ENCODE data around the gene EVC2.
"Not testable (repeated sequence)": the region's sequence is repeated elsewhere in the genome, so short reads cannot be mapped to it uniquely, and the experiment has no call there.

Gene EVC2

DNA sequence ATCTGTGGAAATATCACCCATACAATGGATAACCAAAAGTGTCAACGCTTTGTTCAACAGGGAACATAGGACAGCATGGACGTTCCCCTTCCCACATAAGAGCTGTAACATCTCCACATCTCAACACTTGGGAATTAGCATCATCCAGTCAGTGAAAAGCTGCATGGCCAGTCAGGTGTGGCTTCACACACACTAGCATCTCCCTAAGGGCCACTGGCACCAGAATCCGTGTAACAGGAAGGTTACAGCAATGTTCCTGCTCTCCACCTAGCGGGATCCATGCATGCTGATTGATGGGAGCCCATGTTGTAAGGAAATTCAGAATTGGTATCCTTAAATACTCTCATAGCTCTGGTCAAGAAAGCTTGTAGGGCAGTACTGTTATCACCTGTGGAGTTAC, 78.8 kb downstream of the EVC2 start:
- no peak for DNase-seq (ENCODE audit: low read depth)

DNA sequence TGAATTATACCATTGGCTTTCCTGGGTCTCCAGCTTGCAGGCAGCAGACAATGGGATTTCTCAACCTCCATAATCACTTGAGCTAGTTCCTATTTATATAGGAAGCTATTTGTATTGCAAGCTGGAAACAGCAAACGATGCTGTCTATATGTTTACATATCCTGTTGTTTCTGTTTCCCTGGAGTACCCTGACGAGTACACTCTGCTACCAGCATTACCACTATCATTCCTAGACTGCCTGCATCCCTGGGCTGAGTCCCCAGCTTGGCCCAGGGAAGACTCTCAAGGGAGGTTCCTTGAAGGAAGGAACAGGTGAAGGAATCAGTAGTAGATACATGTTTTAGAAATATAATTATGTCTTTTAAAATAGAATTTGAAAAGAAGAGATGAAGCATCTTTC, 81.4 kb downstream of the EVC2 start:
- no peak for DNase-seq (ENCODE audit: low read depth)

DNA sequence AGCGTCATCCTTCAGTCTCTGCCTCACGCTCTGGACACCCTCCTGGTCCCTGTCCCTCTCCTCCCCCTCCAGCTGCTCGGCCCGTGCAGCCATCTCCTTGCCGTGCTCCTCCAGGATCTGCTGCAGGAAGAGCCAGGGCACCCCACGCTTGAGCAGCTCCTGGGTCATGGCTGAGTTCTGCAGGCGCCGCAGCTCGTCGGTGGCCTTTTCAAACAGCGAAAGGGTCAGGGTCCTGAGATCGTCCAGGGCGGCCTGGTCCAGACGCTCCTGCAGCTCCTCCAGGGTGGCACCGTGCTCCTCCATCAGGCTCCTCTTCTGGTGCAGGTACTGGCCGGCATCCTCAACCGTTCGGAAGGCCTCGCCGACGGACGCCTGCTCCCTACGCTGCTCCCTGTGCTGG, 85.8 kb downstream of the EVC2 start:
- DNase-seq (ENCODE audit: low read depth): no peak

DNA sequence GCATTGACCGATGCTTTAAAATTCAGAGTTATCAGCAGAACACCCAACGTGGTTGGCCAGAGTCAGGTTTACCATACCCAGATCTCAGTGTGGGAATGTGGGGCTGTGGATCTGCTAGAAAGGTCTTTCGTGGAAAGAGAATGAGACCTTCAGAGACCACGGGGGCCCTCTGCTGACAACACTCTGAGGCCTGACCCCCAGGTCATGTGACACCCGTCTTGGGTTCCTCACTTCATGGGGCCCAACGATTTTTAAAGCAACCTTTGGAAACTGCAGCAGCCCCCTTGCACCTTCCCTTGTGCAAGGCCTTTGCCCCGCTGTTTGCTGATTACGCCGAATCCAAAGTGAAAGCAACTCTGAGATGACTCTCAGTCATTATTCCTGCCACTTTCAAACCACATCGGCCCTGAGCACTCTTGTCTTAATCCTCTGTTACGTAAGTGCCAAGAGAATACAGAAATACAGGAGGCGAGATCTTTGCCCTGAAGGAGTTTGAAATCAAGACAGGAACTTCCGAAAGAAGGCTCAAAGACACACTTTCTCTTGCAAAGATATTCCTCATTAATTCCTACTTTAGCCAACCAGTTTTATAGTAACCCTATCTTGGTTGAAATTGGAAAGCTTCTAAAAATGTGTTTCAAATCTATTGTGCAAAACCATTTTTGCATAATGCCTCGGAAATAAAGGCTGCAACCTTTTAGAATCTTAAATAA, 88.3 kb downstream of the EVC2 start:
- DNase-seq (ENCODE audit: low read depth): no peak

DNA sequence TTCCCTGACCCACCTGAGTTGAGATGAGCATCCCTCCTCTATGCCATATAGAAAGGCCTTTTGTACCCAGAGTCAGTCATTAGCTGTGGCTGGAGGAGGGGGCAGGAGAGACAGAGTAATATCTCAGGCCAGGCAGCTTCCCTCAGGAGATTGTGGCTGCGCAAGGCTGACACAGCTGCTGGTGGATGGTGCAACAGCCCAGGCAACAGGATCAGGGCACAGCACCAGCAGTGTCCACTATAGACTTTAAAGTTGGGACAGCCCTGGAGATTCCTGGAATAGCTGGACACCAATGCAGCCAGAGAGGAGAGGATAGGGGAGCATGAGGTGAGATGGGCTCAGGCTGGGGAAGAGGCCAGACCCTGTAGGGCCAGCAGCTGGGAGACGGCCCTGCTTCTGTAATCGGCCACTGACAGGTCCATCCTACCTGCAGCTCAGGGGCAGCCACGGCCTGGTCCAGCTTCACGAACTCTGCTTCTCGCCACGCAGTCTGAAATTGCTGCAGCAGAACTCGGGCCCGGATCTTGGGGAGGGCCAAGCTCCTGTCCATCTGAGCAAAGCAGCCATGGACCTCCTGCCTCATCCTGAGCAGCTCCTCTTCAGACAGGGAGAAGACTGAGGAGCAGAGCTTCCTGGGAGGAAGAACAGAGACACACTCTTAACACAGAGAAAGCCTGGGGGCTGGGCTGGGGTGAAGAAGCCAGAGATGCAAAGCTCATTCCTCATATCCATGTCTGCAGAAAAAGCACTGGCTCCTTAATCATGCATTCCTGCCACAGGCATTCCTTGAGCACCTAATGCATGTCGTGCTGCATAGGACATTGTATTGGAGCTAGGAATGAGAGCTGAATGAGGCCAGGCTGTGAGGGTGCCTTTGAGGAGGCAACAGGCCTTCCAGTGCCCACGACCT, 90.1 kb downstream of the EVC2 start:
- DNase-seq (ENCODE audit: low read depth): no peak

DNA sequence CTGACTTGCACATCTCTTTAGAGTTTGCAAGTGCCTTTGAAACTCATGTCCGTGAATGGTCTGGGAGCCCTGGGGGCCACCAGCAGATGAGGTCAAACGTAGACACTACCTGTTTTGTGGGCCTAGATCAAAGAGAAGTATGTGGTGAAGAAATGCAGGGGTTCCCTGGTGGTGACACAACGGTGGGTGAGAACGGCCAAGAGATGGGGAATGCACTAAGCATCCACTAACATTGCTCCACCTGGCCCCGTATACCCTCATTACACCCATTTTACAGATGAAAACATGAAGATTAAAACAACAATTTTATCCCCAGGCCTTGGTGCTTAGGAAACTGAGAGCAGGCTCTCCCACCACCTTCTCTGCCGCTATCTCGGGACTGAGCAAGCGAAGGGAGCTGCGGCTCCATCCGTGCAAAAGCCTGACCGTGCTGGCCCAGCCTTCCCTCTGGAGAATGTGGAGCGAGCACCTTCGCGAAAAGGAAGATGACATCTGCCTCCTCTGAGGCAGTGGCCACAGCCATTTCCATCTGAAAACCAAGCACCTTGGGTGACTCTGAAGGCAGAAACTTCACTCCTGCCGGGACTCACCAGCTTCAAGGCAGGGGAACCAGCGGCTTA, 91.9 kb downstream of the EVC2 start:
- no peak for DNase-seq (ENCODE audit: low read depth)

DNA sequence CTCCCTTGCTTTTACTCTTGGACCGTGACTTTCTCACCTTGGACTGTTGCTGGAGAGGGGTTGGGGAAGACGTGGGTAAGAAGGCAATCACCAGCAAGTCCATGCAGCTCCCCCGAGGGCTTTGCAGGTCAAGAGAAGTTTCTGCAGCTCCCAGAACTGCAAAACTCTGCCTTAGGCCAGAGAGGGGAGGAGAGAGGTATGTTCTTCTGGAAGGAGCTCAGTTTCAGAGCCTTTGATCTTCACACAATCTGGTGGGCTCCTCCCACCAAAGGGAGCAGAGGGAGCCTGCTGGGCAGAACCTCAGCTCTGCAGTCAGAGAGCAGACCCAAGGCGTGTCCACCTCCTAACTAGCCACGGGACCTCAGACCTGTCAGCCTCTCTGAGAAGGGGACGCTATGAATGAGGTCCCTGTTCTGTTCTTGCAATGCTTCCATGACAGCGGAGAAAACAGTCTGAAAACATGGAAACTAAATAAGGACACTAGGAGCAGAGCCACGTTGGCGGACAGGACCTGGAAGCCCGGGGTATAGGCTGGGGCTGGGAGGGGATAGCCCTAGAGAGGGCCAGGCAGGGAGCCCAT, 92.8 kb downstream of the EVC2 start:
- DNase-seq (ENCODE audit: low read depth): no peak

DNA sequence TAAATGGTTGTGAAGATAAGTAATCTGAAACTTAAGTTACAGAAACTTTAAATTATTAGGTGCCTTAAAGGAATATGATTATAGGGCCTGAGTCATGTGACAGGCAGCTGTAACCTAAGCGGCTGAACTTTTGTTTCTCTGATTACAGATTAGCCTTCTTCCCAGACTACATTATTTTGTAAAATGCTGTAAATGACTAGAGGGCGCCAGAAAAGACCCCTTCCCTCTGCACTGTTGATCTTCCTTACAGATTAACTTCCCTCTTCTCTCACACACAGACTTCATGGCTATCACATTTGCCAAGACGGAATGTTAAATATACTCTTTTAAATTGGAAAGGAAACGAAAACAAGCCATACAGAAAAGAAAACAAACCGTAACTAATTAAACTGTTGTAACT, 96.6 kb downstream of the EVC2 start:
- no peak for DNase-seq (ENCODE audit: low read depth)

DNA sequence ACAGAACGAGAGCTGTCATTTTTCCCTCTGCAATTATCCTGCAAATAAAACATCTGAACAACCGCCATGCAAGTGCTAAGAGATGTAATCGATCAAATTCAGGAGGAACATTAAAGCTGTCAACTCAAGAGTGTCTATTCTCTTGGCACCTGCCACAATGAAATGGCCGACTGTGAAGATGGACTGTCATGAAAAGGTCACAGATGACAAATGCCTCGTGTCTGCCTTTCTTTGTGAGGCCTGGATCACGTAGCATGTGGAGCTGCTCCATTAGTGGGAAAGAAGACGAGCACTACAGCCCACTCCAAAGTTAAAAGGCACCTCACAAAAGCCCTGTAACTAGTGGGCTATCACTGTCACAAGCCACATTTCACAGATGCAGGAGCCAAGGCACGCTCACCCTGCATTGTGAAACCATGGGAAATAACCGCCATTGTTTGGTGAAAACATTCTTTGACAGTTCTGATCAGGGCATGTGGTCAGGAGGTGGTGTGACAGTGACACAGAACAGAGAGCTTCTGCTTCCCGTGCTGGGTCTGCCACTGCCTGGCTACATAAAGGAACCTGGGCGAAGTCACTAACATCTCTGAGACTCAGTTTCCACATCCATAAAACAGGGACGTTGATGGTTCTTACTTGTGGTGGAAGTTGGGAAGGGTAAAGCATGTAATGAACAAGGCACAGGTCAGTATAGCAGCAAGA, 98.9 kb downstream of the EVC2 start:
- DNase-seq (ENCODE audit: low read depth): no peak

DNA sequence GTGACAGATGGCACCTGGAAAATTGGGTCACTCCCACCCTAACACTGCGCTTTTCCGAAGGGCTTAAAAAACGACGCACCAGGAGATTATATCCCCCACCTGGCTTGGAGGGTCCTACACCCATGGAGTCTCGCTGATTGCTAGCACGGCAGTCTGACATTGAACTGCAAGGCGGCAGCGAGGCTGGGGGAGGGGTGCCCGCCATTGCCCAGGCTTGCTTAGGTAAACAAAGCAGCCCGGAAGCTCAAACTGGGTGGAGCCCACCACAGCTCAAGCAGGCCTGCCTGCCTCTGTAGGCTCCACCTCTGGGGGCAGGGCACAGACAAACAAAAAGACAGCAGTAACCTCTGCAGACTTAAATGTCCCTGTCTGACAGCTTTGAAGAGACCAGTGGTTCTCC, 114.5 kb downstream of the EVC2 start:
- not testable (repeated sequence) for DNase-seq (ENCODE audit: low read depth)

DNA sequence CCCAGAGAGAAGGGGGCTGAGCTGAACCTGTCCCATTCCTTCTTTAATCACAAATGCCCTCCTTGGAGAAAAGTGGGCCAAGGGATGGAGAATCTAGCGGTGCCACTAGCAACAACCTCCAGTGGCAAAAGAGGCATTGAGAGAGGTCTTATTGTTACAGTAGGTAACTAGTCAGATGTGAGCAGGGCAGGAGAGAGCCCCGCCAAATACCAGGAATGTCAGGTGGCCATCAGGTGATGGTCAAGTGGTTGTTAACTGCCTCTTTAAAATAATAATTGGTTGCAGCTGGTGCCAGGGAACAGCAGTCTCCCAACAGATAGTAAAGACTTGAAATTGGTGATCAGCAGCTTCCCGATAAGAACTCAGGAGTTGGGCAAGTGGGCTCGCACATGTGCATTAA, 116.1 kb downstream of the EVC2 start:
- DNase-seq (ENCODE audit: low read depth): no peak

DNA sequence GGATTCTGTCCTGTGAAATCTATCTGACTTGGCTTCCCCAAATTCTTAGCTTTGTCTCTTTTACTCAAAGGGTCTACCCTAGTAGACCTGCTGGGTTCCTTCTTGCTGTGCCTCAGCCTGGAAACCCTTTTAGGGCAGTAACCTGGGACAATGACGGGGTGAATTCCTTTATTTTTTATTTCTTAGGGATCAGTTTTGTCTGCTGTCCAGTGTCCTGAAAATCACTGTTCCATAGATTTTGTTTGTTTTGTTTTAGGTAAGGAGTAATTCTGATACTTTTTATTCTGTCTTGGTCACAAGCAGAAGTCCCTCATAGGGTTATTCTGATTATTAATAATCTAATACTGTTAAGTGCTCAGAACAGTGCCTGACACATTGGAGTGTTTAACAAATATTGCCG, 118.9 kb downstream of the EVC2 start:
- no peak for DNase-seq (ENCODE audit: low read depth)

DNA sequence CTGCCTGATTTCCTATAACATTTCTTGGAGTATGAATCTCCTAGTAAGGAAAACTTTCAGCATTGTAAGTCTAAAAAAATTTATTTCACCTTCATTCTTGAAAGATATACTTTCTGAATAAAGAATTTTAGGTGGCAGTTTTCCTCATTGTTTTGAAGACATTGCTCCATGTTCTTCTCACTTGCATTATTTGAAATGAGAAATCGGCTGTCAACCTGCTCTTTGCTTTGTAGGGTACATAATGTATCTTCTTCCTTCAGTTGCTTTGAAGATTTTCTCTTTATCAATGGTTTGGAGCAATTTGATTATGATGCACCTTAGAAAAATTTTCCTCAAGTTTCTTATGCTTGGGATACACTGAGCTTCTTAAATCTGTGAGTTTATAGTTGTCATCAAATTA, 120.3 kb downstream of the EVC2 start:
- no peak for DNase-seq (ENCODE audit: low read depth)

DNA sequence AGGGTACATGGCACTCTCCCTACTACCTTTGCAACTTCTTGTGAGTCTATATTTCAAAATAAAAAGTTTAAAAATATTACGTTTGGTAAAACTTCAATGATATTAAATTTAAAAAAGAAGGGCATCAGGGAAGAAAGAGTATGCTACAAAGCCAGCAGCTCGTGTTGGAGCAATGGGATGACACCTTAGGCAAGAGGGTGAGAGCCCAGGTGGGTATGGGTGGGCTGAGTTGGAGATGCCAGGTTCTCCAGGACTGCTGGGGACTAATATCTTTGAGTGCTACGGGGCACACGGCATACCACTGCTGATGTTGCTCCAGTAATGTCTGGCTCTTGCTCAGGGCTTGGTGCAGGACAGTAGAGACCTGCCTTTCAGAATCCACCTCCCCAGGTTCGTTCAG, 132.4 kb downstream of the EVC2 start:
- DNase-seq (ENCODE audit: low read depth): no peak

DNA sequence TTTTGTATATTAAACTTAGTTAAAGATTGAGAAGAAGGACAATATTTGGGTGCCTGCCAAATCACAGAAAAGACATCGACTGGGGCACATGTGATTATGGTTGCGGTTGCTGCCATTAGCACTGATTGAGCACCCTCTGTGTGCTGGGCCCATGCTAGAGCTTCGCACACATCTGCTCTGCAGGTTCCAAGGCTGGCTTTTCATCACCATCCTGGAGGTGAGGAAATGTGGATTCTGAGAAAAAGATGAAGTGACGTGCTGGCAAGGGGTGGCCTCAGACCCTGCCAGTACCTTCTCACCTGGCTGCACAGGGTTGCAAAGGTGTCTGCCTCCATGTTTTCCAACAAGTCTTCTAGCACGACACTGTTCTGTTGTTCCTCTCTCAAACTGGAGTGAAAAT, 134.0 kb downstream of the EVC2 start:
- no peak for DNase-seq (ENCODE audit: low read depth)

DNA sequence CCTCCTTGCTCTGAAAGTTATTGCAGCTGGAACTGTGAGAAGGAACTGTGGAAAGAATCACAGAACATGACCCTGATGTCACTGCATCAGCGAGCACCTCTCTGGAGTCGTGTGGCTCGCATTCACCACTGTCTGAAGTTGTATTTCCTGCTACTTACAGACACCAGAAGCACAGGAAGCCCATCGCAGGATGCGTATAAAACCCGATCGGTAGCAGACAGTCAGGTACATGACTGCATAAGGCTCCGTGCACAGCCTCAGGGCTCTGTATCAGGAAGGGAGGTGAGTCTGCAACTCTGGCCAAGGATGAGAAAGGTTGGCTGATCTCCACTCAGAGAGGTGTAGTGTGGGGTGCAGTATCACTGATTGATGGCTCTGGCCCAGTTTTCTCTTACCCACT, 134.4 kb downstream of the EVC2 start:
- DNase-seq (ENCODE audit: low read depth): no peak

DNA sequence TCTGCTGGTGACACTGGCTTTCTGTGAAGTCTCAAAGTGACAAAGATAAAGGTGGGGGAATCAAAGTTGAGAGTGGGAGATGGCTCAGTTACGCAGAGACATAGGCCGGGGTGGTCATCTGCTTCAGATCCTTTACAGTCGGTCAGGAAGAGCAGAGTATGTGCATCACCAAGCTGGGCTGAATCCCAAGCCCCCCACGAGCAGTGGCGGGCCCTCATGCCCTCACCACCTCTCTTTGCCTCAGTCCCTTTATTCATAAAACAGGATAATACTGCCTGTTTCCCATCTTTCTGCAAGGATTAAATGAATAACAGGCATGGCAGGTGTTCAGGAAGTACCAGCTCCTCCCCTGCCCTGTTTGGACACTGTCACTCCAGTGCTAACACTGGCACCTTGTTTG, 135.6 kb downstream of the EVC2 start:
- no peak for DNase-seq (ENCODE audit: low read depth)

DNA sequence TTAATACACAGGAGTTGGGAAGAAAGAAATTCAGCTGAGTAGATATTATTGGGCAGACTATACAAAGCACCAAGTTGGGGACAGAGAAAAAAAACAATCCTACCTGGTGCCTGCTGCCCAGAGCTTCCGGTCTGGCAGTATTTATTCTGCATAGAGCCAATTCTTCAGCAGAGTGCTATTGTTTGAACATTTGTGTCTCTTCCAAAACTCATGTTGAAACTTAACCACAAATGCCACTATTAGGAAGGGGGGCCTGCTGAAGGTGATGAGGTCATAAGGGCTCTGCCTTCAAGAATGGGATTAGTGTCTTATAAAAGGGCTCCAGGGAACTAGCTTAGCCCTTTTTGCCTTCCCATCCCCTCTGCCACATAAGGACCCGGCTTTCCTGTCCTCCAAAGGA, 136.2 kb downstream of the EVC2 start:
- DNase-seq (ENCODE audit: low read depth): no peak

DNA sequence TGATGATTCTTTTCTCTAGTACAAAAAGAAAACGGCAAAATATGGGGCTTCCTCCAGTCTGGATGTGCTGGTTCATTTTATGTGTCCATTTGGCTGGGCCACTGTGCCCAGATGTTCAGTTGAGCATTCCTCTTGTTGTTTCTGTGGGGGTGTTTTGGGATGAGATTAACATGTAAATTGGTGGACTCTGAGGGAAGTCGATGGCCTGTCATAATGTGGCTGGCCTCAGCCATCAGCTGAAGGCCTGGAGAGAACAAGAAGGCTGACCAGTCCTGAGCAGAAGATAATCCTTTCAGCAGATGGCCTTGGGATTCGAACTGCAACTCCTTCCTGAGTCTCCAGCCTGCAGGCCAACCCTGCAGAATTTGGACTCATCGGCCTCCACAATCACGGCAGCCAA, 136.7 kb downstream of the EVC2 start:
- no peak for DNase-seq (ENCODE audit: low read depth)

DNA sequence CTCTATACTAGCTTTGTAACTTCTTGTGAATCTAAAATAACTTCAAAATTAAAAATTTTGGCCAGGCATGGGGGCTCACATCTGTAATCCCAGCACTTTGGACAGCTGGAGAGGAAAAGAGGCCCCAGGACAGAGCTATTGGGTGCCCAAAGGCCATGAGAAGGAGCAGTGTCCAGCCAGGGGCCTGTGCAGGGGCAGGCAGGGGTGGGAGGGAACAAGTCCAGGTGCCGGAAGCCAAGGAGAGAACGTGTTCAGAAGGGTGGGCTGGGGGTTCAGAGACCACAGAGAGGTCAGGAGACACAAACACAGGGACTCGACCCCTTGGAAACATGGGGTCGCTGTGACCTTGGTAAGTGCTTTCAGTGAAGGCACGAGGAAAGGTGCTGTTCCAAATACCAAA, 138.9 kb downstream of the EVC2 start:
- DNase-seq (ENCODE audit: low read depth): no peak

DNA sequence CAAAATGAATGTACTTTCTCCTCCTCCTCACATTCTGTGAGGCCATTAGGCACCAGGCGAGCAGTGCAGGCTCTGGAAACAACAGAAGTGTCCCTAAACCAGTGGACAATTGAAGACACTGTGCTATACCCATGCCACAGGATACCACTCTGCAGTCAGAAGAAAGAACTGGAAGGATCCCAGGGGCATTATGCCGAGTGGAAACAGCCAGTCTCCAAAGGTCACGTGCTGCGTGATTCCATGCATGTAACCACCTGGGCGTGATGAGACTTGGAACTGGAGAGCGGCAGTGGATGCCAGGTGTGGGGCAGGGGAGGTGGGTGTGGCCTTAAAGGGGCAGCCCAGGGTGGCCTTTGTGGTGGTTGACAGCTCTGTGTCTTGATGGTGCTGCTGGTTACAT, 139.4 kb downstream of the EVC2 start:
- no peak for DNase-seq (ENCODE audit: low read depth)

DNA sequence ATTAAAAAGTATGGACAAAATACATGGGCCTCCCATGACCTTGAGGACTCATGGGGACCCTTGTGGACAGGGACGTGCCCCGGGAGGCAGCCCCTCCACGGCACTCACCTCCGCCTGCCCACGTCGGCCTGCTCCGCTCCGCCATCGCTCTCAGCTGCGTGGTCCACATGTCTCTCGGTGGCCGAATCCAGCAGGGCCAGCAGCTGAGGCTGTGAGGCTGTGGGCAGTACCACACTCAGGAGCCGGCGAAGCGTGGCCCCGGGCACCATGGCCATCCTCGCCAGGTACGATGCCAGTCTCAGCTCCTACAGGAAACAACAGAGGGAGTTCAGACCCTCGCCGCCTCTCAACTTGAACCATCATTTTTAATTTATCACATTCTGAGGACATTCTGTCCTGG, 140.0 kb downstream of the EVC2 start:
- DNase-seq (ENCODE audit: low read depth): no peak

All from activated T-cell treated with anti-CD3 and anti-CD28 coated beads for 1 hour (primary cell).